H1 (cell line): ENCODE measurements around the gene SCARB1. TPM values are rescaled to one million over a fixed set of nuclear protein-coding genes. Genes with fewer than 3 reads are reported as not detected.

Experiments
- CTCF ChIA-PET: fragments of 300-600 bp; sonication (Branson Sonifier 250); formaldehyde crosslinking; loops from one replicate; lab custom pipeline; 2021; ENCODE audit not compliant: partially characterized antibody; lab: Charles Lee
- POLR2A ChIA-PET: fragments of 300-600 bp; sonication (Branson Sonifier 250); formaldehyde crosslinking; loops from one replicate; lab custom pipeline; 2021; ENCODE audit warnings: inconsistent platforms; ENCODE audit not compliant: partially characterized antibody; lab: Charles Lee
- DNase-seq, 2 experiments: peaks; one replicate each; pipeline versions ENCODE4 v3.0.0 to v3.0.0-alpha.2; 2010 to 2022; ENCODE audit warnings: low spot score in 2 of 2, low read depth in 1 of 2, mixed read lengths in 1 of 2
- FAIRE-seq: peaks from 2 replicates; lab custom pipeline; 2011; peaks lifted over from hg19 to GRCh38; lab: Jason Lieb, UNC
- H2AFZ ChIP-seq: 2 replicates; pipeline ENCODE4 v1.8.1; 2012; ENCODE audit warnings: low read length, inconsistent platforms
- H2AK5ac ChIP-seq: 2 replicates; pipeline ENCODE4 v1.6.1; 2013; ENCODE audit warnings: low read depth, low read length
- H2BK120ac ChIP-seq: replicated peaks from 2 replicates; pipeline ENCODE3; 2013; ENCODE audit warnings: low read depth, low read length, inconsistent platforms
- H2BK12ac ChIP-seq: 2 replicates; pipeline ENCODE4 v1.6.1; 2013; ENCODE audit warnings: low read depth, low read length
- H2BK15ac ChIP-seq: 2 replicates; pipeline ENCODE4 v1.6.1; 2013; ENCODE audit warnings: low read length
- H2BK20ac ChIP-seq: 2 replicates; pipeline ENCODE4 v1.6.1; 2013; ENCODE audit warnings: low read length
- H2BK5ac ChIP-seq: 2 replicates; pipeline ENCODE4 v1.6.1; 2013; ENCODE audit warnings: low read depth, low read length
- H3K14ac ChIP-seq: 2 replicates; pipeline ENCODE4 v1.6.1; 2013; ENCODE audit warnings: inconsistent platforms; ENCODE audit not compliant: insufficient read length
- H3K18ac ChIP-seq: 2 replicates; pipeline ENCODE4 v1.6.1; 2013; ENCODE audit warnings: low read length; ENCODE audit errors: extremely low read depth
- H3K23ac ChIP-seq: 2 replicates; pipeline ENCODE4 v1.6.1; 2013; ENCODE audit warnings: inconsistent platforms; ENCODE audit not compliant: insufficient read length
- H3K23me2 ChIP-seq: 2 replicates; pipeline ENCODE4 v1.6.1; 2013; ENCODE audit warnings: low read depth, low read length
- H3K27ac ChIP-seq: 2 replicates; pipeline ENCODE4 v1.6.1; 2011; ENCODE audit warnings: low read depth, low read length, inconsistent platforms
- H3K27me3 ChIP-seq, 4 experiments: replicated peaks in 1 of 4; 1 replicate in 1 of 4; 2 replicates in 3 of 4; pipeline versions ENCODE4 v1.6.1 to v1.8.1; 2011 to 2013; ENCODE audit warnings: low read length in 3 of 4, mild to moderate bottlenecking in 3 of 4, inconsistent platforms in 2 of 4, mixed read lengths in 2 of 4, moderate library complexity in 1 of 4; ENCODE audit not compliant: control insufficient read depth in 3 of 4, insufficient read depth in 3 of 4; ENCODE audit errors: extremely low read depth in 1 of 4
- H3K36me3 ChIP-seq, 4 experiments: 2 replicates each; pipeline versions ENCODE4 v1.6.1 to v1.8.1; 2011 to 2013; ENCODE audit warnings: mild to moderate bottlenecking in 4 of 4, low read length in 3 of 4, moderate library complexity in 2 of 4, control low read depth in 1 of 4, inconsistent platforms in 1 of 4; ENCODE audit not compliant: insufficient read depth in 4 of 4, control insufficient read depth in 2 of 4
- H3K4ac ChIP-seq: replicated peaks from 2 replicates; pipeline ENCODE3; 2013; ENCODE audit warnings: low read length, low read depth, mixed read lengths, inconsistent platforms; ENCODE audit not compliant: insufficient read length
- H3K4me1 ChIP-seq, 4 experiments: replicated peaks in 1 of 4; 1 replicate in 1 of 4; 2 replicates in 3 of 4; pipeline versions ENCODE4 v1.6.1 to v1.8.1; 2011 to 2013; ENCODE audit warnings: low read length in 3 of 4, inconsistent platforms in 2 of 4, mixed read lengths in 1 of 4; ENCODE audit not compliant: insufficient read depth in 4 of 4, control insufficient read depth in 3 of 4
- H3K4me2 ChIP-seq, 2 experiments: 2 replicates each; pipeline versions ENCODE4 v1.6.1 to v1.8.1; 2011 to 2013; ENCODE audit warnings: low read depth in 2 of 2, low read length in 2 of 2, control low read depth in 1 of 2, inconsistent platforms in 1 of 2, mild to moderate bottlenecking in 1 of 2; ENCODE audit not compliant: insufficient read depth in 1 of 2
- H3K4me3 ChIP-seq, 4 experiments: fragments of 200-600, 300-600 bp in 1 of 4; sonication (generic), shearing (Covaris generic), sonication (Bioruptor Twin) in 1 of 4; 2 replicates each; pipeline versions ENCODE4 v1.5.1 to v1.8.1; 2011 to 2016; ENCODE audit warnings: low read length in 4 of 4, low read depth in 3 of 4, control low read depth in 2 of 4, inconsistent platforms in 2 of 4, mild to moderate bottlenecking in 2 of 4, mixed read lengths in 1 of 4, moderate library complexity in 1 of 4; ENCODE audit not compliant: insufficient read depth in 2 of 4; ENCODE audit errors: extremely low read depth in 1 of 4
- H3K56ac ChIP-seq: replicated peaks from 2 replicates; pipeline ENCODE3; 2013; ENCODE audit warnings: low read depth, mild to moderate bottlenecking, mixed read lengths, low read length, inconsistent platforms; ENCODE audit not compliant: insufficient read length
- H3K79me1 ChIP-seq: 2 replicates; pipeline ENCODE4 v1.6.1; 2013; ENCODE audit warnings: low read depth, low read length, control low read depth
- H3K79me2 ChIP-seq, 2 experiments: 2 replicates each; pipeline versions ENCODE4 v1.6.1 to v1.8.1; 2012 to 2013; ENCODE audit warnings: low read length in 2 of 2, mild to moderate bottlenecking in 2 of 2, inconsistent platforms in 1 of 2; ENCODE audit not compliant: insufficient read depth in 2 of 2, control insufficient read depth in 1 of 2
- H3K9ac ChIP-seq, 4 experiments: replicated peaks in 1 of 4; 1 replicate in 1 of 4; 2 replicates in 3 of 4; pipeline versions ENCODE4 v1.6.1 to v1.8.1; 2011 to 2013; ENCODE audit warnings: low read depth in 3 of 4, low read length in 3 of 4, control low read depth in 2 of 4, mild to moderate bottlenecking in 2 of 4, moderate library complexity in 2 of 4, inconsistent platforms in 1 of 4; ENCODE audit errors: extremely low read depth in 1 of 4
- H3K9me3 ChIP-seq, 2 experiments: 2 replicates each; pipeline versions ENCODE4 v1.6.1 to v1.8.1; 2012 to 2013; ENCODE audit warnings: mild to moderate bottlenecking in 2 of 2, moderate library complexity in 2 of 2, control low read depth in 1 of 2, inconsistent platforms in 1 of 2, low read depth in 1 of 2, low read length in 1 of 2, mixed read lengths in 1 of 2; ENCODE audit not compliant: insufficient read depth in 2 of 2
- H4K20me1 ChIP-seq, 2 experiments: replicated peaks in 1 of 2; 2 replicates each; pipeline versions ENCODE3 to v1.8.1; 2011 to 2013; ENCODE audit warnings: inconsistent platforms in 2 of 2, low read length in 2 of 2, mild to moderate bottlenecking in 1 of 2; ENCODE audit not compliant: insufficient read depth in 2 of 2, control insufficient read depth in 1 of 2
- H4K5ac ChIP-seq: 2 replicates; pipeline ENCODE4 v1.6.1; 2013; ENCODE audit warnings: low read length, low read depth, mixed read lengths, inconsistent platforms; ENCODE audit not compliant: insufficient read length
- H4K8ac ChIP-seq: 2 replicates; pipeline ENCODE4 v1.8.0; 2013; ENCODE audit warnings: mild to moderate bottlenecking, moderate library complexity, low read length, inconsistent platforms; ENCODE audit not compliant: insufficient read depth; ENCODE audit errors: extremely low read depth
- H4K91ac ChIP-seq: replicated peaks from 2 replicates; pipeline ENCODE3; 2013; ENCODE audit warnings: low read length, mixed read lengths, inconsistent platforms; ENCODE audit not compliant: insufficient read length
- KDM1A ChIP-seq: fragments of 200-600, 300-600 bp; sonication (generic); IDR thresholded peaks from 2 replicates; pipeline ENCODE4 v1.7.1; 2016; ENCODE audit warnings: mild to moderate bottlenecking, low read length, borderline replicate concordance
- TAF1 ChIP-seq: IDR thresholded peaks from 2 replicates; pipeline ENCODE4 v1.6.1; 2011; ENCODE audit warnings: mild to moderate bottlenecking, low read depth, low read length
- WGBS, 2 experiments: shearing (Covaris generic) in 1 of 2; methylation state at CpG; one replicate each; pipeline versions ENCODE4 v1.1.6 to v1.1.7; 2013 to 2015; ENCODE audit warnings: low lambda C conversion rate in 2 of 2, mixed read lengths in 2 of 2, inconsistent platforms in 1 of 2, low coverage in 1 of 2, missing lambda C conversion rate in 1 of 2; ENCODE audit not compliant: insufficient replicate concordance in 2 of 2, insufficient coverage in 1 of 2, insufficient read length in 1 of 2; ENCODE audit errors: extremely low coverage in 1 of 2, missing lambda C conversion rate in 1 of 2; 5-methylcytosine and 5-hydroxymethylcytosine counted together
- polyA plus RNA-seq, 7 experiments: library from polyadenylated mRNA; depleted of rRNA in 3 of 7; stranded (reverse) in 5 of 7; unstranded in 2 of 7; fragments of >200 nt in 5 of 7; fragments of 200-250 nt in 2 of 7; gene quantifications; 1 replicate in 5 of 7; 2 replicates in 1 of 7; 4 replicates in 1 of 7; pipeline versions ENCODE4 v1.2.1 to v1.2.3, GENCODE V29; 2011 to 2013; ENCODE audit warnings: missing spikeins in 2 of 7, mixed read lengths in 2 of 7
- total RNA-seq: library from RNA; stranded (reverse); fragmentation: NEBNext Ultra II Directional; extraction: Animal tissue kit (Norgen Biotek cat#: 25700); gene quantifications from 2 replicates; pipeline ENCODE4 v1.2.1, GENCODE V29; 2021

Gene SCARB1
- total and polyA plus RNA-seq, 2 of the 8 experiments (the other 6 are each of a cell fraction or from before 2014, with no cell fraction given), result 45.3 to 57.1 TPM

DNA sequence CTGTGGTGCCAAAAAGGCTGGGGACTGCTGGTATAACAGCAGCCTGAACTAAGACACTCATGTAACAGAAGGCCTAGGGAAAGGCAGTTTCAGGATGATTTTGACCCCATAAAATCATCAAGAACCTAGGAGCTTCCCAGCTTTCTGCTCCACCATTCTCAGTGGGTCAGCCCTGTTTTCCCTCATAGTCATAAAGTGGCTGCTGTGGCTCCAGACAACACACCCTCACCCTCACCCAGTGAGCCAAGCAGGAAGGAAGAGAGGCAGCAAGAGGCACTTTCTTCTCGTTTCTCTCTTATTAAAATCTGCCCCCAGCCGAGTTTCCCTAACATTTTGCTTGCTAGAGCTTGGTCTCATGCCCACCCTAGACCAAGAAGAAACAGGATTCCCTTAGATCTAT, 131.8 kb downstream of the SCARB1 start:
- H3K18ac ChIP-seq, result no peak overlapping the region
- DNase-seq (no peak), FAIRE-seq (no peak)
- WGBS, 2 experiments, result 86% methylated on average over 2 of the region's 2 CpGs; no CpG with 5 or more reads in 1 of the 2 experiments
- H2BK120ac ChIP-seq, result no peak overlapping the region
- H4K5ac ChIP-seq, result no peak overlapping the region
- no peak overlapping the region for H2AFZ ChIP-seq
- H3K27me3 ChIP-seq, result peaks cover 0 to 2% (median 0%) of the 10 kb centered on the region in 4 experiments; a peak in 2 of 7 replicates
- 0 out of 2 replicates have a peak overlapping the region, but pooled peaks have one; percentile 56 for H2BK20ac ChIP-seq
- 0 out of 2 replicates have a peak overlapping the region, but pooled peaks have one; percentile 52 for H2BK12ac ChIP-seq
- peaks cover 0 to 10% (median 4%) of the 10 kb centered on the region in 4 experiments; a peak in 4 of 7 replicates for H3K4me1 ChIP-seq
- H3K23ac ChIP-seq, result no peak overlapping the region
- H3K9me3 ChIP-seq, result no peaks in the 10 kb centered on the region; a peak in 1 of 4 replicates
- no peaks in the 10 kb centered on the region for H4K20me1 ChIP-seq
- H2BK15ac ChIP-seq, result no peak overlapping the region
- H3K9ac ChIP-seq, result no peak overlapping the region
- H3K4me2 ChIP-seq, result no peak overlapping the region
- no peak overlapping the region for H3K4ac ChIP-seq
- no peak overlapping the region for H3K27ac ChIP-seq
- H4K8ac ChIP-seq, result no peak overlapping the region
- H2BK5ac ChIP-seq, result no peak overlapping the region
- H4K91ac ChIP-seq, result no peak overlapping the region
- no peak overlapping the region for H2AK5ac ChIP-seq
- H3K36me3 ChIP-seq, result no peaks in the 10 kb centered on the region
- no peak overlapping the region for H3K14ac ChIP-seq
- H3K79me2 ChIP-seq, result no peaks in the 10 kb centered on the region
- H3K23me2 ChIP-seq, result no peaks in the 10 kb centered on the region
- no peaks in the 10 kb centered on the region for H3K79me1 ChIP-seq
- ChIA-PET CTCF (interaction anchor here (0.6 to 13.8 kb wide), 11 partner anchors 9 to 162 kb away, joined by 3 to 159 read pairs (median 4); no protein-coding TSS in a partner anchor), POLR2A (interaction anchor here (0.8 to 5.3 kb wide), 5 partner anchors 9 to 79 kb away, joined by 3 to 37 read pairs (median 5); no protein-coding TSS in a partner anchor)
- TF ChIP-seq KDM1A (0 out of 2 replicates have a peak, but pooled peaks have one; percentile 56), TAF1 (no peak)
- TF ChIP-seq, all 59 proteins: peak for 1
- no peak overlapping the region for H3K4me3 ChIP-seq
- no peak overlapping the region for H3K56ac ChIP-seq
